NOMO-1 (cell line): ENCODE data around the gene MRPL33.

ENCODE experiments used
- DNase-seq, 2 experiments: peaks; one replicate each; lab custom pipeline; 2025; ENCODE audit not compliant: unreplicated experiment in 2 of 2; lab: John Stamatoyannopoulos, UW

MRPL33 gene

DNA sequence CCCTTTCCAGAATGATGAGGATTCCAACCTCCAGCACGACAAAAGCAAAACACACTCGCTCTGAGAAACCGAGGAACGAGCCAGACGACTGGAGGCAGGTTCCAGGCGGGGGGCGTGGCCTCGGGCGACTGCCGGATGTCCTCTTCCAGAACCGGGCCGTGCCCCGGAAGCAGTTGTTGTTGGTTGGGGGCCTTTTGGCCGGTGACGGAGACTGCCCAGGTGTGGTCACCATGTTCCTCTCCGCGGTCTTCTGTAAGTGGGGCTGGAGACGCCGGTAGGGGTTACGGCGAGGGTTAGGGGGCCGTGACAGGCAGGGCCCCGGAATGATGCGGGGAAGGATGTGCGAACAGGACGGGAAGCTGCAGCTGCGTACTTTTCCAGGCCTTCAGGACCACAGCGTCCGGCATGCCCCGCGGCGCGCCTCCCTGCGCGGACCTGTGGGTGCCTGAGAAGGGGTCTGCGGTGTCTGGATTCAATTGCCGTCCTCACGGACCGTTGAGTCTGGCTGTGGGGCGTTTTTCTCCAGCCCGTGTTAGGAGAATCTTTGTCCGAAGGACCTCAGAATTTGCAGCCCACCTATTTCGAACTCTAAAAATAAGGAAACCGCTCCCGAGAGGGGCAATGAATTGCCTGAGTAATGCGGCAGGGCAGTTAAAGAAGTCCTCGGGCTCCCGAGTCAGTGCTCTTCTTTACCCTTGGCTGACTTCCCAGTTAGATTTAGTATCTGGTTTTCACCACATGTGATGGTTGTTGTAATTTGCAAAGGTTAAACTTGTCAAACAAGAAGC, at the start of gene MRPL33:
TSS of gene MRPL33 (plus strand) at position 172 of the 788 bp plus-strand sequence. CDS start at position 231, 59 bp downstream.
- DNase-seq = peak; percentile 92 to 96

DNA sequence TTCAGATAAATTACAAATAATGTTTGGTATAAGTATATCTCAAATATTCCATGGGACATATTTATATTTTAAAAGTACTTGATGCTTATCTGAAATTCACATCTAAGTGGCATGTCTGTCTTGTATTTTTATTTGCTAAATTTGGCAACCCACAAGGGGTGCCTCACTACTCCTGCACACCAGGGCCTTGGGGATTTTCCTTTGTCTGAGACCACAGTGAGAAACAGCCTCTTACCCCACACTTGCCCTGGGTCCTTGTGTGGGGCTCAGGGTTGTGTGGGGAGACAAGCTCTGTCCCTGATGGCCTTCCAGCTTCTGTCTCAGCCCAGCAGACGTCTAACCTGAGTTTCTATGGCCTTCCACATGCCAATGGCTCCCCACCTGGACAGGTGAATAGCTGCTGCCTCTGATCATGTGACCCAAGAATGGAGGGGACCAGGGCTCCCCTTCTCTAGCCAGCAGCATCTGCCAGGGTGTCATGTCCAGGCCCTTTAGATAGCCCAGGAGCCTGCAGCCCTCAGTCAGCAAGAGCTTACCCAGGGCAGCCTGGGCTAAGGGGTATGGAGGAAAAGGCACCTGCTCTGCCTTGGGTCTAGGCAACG, 49.5 kb upstream of the MRPL33 start:
- DNase-seq = no peak

DNA sequence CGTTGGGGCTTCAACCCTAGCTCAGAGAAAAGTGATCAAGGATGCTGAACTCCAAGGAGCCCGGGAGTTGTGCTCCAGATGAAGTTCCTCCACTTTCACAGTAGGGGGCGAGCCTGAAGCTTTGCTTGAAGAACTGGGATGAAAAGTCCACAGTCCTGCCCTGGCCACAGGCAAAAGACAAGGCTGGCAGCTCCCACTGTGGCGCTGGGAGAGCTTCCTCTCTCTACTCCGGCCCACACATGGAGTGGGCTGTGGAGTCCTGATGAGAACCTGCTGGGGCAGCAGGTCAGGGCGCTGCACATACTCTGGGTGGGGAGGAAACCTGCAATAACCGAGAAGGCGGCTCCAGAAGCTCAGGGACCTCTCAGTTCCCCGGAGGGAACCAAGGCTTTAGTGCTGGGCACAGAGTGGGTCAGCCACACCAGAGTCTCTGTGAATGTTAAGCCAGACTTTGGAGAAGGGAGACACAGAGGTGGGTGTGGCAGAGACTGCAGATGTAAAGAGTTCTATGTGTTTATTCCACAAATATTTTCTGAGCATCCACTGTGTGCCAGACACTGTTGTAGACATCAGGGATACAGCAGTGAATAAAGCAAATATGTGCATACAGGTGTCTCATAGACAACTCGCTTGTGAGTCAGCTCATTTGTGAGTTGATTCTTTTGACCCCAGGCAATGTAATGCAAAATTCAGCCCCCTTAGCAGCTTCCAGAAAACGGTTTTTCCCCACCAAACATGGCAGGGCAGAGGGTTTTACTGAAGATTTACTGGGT, 48.0 kb upstream of the MRPL33 start:
- DNase-seq = peak; percentile 35 to 50

DNA sequence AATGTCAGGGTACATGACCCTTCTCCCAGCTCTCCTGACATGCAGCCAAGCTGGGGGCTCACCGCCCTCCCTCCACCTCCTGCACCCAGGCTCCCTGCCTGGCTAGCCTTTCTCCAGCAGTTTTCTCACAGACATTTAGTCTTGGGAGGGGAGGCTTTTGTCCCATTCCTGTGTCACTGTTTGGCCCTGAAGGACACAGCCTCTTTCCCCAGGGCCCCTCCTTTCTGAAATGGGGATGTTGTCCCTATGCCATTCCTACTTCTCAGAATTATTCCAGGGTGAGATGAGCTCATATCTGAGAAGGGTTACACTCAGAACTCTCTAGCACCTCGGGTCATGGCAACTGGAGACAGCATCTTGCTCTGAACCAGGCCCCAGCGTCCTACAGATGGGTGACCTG, 47.3 kb upstream of the MRPL33 start:
- no peak for DNase-seq

DNA sequence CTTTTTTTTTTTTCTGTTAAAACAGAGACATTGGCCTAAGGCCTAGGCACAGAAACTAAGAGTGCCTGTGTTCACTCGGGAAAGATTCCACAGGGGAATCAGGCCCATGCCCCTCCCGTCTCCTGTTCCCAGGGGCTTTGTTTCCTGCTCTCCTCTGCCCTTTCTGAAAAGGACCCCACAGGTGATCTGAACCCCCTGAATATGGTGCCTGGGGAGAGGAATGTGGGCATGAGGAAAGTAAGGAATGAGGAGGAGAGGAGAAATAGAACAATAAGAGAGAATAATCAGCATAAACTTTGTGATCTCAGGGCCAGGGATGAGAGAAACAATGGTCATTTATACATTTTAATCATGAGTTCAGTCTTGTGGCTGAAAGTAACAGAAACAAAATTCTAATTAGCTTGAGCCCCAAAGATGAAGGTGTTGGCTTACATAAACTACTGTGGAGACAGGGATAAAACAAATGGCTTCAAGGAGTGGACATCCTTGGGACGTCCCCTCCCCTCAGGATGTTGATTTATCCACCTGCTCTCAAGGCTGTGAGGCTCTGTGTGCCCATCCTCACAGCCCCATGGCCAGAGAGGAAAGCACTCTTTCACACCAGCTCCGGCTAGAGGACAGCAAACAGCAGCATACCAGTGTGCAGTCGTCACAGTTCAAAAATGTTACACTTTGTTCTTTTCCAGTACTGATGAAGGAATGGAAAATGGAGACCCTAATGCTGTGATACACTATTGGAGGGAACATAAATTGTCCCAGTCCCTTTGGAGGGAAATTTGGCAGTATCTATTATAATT, 46.4 kb upstream of the MRPL33 start:
- DNase-seq = no peak

DNA sequence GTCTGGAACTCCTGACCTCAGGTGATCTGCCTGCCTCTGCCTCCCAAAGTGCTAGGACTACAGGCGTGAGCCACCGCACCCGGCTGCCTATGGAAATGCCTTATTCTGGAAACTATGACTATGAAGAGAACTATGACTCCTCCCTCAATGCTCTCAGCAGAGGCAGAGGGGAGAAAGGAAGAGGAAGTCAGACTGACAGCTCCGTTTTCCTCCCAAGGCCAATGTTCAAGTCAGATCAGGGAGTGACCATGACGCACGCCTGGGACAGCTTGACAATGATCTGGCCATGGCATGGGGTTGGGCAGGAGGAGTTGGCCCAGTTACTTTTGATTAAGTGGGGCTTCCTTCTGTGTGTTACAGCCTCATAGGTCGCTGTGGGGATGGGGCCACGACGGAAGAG, 44.3 kb upstream of the MRPL33 start:
- peak in 1 of 2 experiments; percentile 28 for DNase-seq

DNA sequence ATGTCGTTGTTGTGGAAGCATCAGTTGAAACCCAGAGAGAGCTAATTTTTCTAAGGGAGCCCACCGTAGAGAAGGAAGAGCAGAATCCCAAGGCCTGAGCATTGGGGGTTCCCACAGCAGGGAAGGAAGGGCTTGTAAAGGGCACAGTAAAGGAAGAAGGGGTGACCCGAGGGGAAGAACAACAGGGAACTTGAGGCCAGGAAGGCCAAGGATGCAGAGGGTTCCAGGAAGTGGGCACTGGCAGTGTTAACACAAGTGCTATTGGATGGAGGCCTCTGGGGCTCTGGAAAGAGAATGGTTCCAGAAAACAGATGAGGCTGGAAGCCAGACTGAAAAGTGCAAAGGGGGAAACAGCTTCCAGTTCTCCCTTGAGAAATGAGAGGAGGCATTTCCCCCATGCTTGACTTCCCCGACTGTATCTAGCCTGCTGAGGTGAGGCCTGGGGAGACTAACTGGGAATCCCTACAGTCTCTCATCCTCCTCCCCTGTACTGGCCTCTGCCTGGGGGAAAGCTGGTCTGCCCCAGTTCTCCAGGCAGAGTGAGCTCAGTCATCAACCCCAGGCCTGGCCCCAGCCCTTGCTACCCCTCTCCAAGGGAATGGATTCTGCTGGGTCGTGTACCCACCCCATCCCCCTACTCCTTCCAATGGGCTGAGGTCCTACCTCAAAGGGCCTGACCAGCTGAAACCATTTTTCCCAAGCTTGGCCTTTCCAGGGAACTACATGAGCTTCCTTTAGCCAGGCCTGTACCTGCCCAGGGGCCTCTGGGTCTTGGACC, 43.2 kb upstream of the MRPL33 start:
- DNase-seq = no peak

DNA sequence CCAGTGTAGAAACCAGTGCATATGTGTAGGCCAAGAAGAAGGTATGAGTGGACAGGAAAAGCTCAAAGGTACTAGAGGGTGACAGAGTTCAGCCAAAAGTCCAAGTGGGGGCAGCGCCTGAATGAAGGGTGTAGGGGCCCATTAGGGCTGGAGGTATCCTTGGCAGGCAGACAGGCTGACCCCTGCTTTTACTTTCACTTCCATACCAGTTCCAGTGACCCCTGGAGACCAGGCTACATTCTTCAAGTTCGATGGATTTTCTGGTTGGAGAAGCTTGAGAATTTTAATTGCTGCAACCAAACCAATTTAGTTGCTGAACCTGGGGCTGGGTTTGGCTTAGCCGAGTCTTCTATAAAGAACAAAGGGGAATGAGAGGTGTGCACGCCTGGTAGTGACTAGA, 42.3 kb upstream of the MRPL33 start:
- DNase-seq = no peak

DNA sequence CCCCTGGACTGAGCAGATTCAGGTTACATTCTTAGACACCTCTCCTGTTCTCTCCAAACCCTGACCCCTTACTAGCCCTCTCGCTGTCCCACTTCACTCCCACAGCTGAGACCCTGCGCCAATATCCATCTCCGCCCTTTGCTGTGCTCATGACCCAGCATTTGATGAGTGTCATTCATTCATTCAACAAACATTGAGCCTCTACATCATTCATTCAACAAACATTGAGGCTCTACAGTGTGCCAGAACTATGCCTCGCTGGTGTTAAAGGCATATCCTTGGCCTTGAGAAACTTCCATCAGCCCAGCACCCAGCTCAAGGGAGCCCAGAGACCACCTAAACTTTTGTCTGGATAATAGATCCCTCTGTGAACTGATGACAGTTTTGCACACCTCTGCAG, 41.9 kb upstream of the MRPL33 start:
- no peak for DNase-seq

DNA sequence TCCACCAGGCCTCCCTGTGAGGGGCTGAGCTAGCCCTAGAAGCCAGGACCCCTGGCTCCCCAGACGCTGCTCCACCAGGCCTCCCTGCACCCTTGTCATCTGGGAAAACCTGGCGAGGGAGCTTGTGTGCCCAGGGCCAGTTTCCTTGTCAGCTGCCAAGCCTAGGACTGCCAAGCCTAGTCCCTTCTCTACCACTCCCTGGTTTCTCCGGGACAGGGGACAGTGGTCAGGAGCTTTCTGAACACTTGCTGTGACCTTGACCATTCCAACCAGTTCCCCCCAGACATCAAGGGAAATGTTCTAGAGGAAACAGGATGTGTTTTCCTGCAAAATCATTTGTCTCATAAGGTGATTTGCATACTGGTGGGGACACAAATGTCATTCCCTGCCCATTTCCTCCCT, 41.3 kb upstream of the MRPL33 start:
- DNase-seq = no peak

DNA sequence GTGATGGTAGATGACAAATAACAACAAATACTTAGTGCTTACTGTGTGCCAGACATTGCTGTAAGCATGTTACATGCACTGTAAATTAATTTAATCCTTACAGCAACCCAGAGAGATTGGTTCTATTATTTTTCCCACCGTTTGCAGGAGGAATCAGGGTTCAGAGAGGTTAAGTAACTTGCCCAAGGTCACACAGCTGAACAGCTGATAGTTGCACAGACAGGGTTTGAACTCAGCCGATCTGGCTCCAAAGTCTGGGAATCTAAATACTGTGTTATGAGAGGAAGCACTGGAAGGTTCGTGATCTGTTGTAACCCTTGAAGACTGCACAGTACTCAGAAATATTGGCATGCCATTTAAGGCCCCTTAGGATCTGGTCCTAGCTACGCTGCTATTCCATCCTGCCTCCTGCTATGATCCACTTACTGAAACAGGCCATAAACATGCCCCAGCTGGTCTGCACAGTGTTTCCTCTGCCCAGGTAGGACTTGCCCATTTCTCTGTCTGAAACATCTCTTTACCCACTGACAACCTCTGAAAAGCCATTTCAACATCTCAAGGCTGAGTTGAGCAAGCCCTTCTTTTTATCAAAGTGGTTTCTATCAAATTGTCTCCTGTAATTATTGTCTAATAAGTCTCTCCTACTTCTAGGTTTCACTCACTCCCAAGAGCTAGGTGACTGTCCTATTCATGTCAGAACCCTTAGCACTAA, 40.4 kb upstream of the MRPL33 start:
- no peak for DNase-seq

DNA sequence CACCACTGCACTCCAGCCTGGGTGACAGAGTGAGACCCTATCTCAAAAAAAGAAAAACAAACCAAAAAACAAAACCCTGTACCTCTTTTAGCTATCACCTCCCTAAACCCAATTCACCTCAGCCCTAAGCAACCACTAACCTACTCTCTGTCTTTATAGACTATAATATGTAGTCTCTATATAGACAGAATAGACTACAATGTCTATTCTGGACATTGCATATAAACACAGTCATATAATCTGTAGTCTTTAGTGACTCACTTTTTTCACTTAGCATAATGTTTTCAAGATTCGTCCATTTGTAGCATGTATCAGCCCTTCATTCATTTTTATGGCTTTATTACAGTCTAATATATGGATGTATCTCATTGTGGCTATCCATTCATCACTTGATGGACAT, 37.2 kb upstream of the MRPL33 start:
- no peak for DNase-seq

DNA sequence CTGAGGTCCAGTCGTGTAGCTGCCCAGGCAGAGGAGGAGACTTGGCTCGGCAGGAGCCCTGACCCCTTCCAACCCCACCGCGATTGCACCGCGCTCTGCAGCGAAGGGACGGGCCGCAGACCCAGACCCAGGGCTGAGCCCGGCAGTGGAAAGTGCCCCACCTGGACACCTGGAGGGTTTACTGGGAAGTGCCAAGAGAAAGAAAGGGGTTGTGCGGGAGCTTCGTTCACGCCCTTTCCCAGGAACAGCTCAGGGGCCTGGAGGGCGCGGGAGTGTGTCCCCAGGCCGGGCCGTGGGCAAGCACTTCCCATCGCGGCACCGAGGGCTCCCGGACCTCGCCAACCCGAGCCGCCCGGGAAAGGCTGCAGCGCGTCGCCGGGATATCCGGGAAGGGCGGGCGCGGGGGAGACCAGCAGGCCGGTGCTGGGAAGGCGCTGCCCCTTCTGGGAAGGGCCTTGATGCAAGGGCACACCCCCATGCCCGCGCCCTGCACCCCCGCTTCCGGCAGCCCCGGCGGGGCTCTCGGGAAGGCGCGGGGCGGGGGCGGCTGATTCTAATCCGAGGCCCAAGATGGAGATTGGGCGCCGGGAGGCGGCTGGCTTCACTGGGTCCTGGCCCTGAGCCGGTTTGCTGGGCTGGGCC, 36.1 kb upstream of the MRPL33 start:
- no peak for DNase-seq

DNA sequence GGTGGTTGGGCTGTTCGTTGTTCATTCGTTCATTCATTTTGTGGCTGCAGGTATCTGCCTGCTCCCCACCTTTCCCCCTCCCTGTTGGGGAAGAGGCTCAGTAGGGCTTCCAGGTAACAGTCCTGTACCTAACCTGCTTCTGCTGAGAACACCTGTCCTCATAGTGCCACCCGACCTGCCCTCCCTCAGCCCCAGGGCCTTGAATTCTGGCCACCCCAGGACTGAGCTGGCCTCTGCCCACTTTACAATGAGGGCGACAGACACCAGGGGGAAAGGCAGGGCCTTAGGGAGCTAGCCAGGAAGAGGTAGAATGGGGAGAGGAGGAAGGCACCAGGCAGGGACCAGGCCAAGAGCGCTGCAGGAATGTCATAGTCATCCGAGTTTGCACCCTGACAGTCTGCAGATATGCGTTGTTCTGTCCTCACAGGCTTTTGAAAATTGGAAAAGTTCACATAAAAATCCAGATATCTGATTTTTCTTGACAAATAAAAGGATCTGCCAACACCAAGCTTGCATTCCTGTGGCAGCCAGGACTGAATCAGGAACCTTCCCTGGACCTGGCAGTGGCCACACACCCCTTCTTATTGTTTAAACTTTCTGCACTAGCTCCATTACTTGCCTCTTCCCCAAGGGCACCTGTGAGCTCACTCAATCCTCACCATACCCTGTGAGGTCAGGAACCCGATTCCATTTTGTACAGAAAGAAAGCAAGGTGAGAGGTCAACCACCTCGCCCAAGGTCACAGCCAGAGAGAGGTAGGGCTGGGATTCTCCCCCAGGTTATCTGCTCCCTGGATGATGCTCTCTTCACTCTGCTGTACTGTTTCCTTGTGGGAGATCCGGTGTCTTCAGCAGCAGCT, 35.3 kb upstream of the MRPL33 start:
- DNase-seq = no peak

DNA sequence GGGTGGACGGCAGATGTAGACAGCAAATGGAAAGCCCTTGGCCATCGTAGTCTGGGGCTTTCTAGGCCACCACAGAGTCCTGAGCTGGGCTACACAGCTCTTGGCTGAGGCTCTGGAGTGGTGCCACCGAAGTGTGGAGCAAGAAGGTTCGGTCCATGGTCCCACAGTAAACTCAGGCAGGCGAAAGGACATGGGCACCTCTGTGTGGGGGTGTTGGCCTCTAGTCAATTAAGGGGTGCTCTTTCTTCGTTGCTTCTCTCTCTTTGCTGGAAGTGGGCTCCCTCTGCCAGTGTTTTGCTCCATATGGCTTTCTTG, 34.7 kb upstream of the MRPL33 start:
- no peak for DNase-seq

DNA sequence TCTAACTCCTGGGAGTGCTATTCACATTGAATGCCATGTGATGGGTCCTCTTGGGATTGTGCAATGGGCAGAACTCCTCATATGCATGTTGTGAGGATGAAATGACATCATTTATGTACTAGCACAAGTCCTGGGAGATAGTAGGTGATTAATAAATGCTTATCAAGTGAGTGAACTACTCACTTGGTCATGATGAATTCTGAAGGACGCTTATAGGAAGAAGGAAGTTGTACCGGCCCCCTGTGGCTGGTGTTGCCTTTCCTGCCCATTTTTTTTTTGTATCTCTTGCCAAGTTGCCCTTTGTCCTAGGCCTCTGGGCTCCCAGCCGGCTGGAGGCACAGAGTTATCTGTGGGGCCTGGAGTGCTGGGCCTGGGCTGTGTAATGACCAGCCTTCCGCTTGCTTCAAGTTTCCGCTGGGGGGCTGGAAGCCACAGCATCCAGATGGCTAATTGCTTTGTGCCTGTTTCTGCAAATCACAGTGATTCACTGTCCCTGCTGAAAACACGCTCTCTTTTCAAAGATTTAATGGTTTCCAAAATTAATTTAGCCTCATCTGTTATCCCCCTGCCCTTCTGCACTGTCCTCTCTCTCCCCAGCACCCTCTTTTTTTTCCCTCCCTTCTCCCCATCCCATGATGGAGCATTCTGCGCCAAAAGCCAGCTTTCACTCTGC, 33.7 kb upstream of the MRPL33 start:
- DNase-seq = peak; percentile 13 to 45

DNA sequence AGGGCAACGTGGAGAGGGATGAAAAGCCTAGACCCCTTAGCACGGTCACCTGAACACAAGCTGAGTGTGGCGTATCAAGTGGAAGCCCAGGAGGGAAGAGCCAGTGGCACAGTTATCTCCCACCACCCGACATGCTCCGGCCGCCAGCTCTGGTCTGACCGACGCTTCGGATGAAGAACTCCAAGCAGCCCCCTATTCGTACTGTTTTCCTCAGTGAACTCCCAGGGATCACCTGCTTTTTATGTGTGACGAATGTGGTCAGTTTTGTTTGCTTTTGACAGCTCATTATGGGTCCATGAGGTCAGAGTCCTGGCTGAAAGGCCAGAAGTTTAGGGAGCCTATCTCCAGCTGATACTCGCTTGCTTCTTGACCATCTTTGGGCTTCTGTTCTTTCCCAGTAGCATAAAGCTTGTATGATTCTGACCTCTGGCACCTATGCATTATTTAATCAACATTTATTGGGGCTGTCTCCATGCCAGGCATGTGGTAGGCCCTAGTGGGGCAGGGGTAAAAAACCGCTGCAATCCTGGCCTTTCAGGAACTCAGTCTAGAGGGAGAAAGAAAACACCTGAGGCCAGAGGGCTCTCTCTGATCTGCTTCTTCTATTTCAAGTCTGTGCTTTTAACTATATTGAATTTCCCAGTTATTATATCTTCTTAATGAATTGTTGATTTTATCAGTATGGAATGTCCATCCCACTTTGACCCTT, 33.0 kb upstream of the MRPL33 start:
- DNase-seq = no peak
